ENCODE measurements around the gene CCDC85B. TPM values are rescaled to one million over a fixed set of nuclear protein-coding genes. Genes with fewer than 3 reads are reported as not detected.

Gene CCDC85B
- total RNA-seq, 2 donors from 2014 or later, result 27.4 to 28.0 TPM

DNA sequence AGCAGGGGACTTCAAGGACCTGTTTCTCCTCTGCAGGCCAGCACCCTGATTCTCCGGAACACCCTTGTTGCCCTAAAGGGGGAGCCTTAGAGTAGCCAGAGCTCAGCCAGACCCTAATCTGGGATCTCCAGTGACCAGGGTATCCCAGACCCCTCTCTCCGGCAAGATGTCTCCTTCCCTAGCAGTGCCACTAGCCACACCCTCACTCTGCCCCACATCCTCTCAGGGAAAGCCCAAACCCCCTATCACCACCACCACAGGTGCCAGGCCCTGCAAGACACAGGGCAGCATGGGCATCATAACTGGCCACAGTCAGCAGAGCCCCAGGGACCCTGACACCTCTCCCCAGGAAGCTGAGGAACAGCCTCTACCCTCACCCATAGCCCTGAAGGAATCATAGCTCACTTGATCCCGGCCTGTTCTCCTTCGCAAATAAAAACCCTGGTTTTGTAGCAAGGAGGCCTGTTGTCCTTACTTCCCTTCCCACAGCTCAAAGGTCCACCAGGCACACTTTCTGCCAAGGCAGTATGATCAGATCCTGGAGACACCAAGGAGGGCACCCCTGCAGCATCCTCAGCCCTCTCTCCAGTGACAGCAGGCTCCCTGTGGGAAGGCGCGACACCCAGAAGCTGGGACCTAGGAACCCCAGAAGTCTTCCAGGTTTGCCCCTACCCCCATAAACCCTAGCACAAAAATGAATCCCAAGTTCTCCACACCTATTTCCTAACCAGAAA is 37.1 kb upstream of the CCDC85B start:
- no peak overlapping the region for H3K4me3 Mint-ChIP-seq
- H3K27ac Mint-ChIP-seq, result no peak overlapping the region
- peaks cover 3% of the 10 kb centered on the region for H3K36me3 Mint-ChIP-seq (ENCODE audit: low read depth)
- no peak for ATAC-seq
- H3K4me1 Mint-ChIP-seq, result peaks cover 30% of the 10 kb centered on the region
- no peaks in the 10 kb centered on the region for H3K9me3 ChIP-seq (ENCODE audit: control insufficient read depth, low read length, poor library complexity, severe bottlenecking)
- no peaks in the 10 kb centered on the region for H3K27me3 Mint-ChIP-seq
- no peak for DNase-seq

DNA sequence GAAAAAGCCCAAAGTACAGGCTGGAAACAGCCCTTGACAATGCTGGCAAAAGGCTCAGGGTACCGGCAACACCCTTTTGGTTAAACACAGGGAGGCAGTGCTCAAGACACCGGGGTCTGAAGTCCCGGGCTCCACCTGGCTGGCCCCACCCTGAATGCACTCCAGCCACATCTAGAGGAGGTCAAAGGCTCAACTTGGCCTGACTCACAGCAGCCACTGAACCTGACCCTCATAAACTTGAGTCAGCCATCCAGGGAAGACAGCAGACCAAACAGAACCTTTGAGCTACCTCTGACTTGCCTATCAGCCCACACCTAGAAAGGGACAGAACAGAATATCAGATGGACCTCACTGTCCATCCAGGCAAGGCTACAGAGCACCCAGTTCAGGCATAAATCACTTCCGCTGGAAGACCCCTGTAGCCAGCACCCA is 36.3 kb upstream of the CCDC85B start:
- H3K4me3 Mint-ChIP-seq, result peak overlapping the region; percentile 70
- H3K27me3 Mint-ChIP-seq, result no peaks in the 10 kb centered on the region
- no peak for DNase-seq
- peaks cover 3% of the 10 kb centered on the region for H3K36me3 Mint-ChIP-seq (ENCODE audit: low read depth)
- ATAC-seq, result no peak
- no peaks in the 10 kb centered on the region for H3K9me3 ChIP-seq (ENCODE audit: control insufficient read depth, low read length, poor library complexity, severe bottlenecking)
- no peak overlapping the region for H3K27ac Mint-ChIP-seq
- H3K4me1 Mint-ChIP-seq, result peaks cover 36% of the 10 kb centered on the region

DNA sequence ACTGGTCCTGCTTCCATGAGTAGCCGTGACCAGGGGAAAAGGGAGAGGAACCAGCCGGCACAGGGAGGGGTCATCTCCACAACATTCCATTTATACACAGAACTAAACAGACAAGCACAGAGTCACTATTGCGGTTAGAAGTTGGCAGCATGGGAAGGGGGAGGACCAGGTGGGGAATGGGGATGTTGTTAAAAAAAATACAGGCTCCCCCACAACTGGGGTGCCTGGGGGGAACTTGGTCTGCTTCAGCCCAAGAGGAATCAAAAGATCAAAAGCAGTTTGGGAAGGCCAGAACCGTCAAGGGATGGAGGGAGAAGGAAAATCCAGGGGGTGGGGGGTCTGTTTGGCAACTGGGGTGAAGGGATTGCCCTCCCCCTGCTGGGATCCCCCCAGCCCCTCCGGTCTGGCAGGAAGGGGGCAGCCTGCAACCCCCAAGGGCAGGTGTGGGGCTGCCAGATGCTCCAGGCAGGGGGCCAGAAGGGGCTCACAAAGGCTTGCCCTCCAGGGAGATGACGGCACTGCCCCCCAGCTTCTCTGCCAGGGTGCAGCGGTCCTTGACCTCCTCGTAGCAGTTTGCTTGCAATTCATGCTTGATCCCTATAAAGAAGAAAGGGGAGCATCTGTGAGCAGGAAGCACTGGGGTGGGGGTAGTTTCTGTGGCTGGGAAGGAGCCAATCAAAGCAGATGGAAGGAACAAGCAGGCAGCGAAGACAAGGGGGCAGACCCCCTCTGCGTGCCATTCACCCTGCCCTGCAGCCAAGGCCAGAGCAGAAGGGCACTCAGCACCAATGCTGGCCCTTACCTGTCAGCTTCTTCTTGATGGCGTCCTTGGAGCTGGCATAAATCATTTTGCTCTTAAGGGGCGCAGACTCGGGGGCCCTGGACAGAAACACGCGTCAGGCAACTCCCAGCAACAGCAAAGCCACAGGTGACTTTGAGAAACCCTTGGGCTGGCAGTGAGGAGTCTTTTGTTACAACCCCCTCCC is 35.3 kb upstream of the CCDC85B start:
- no peak for DNase-seq
- H3K9me3 ChIP-seq (ENCODE audit: control insufficient read depth, low read length, poor library complexity, severe bottlenecking), result no peaks in the 10 kb centered on the region
- Mint-ChIP-seq H3K27me3 (no peaks in the 10 kb centered on the region), H3K4me3 (peak overlapping the region; percentile 99), H3K4me1 (peaks cover 41% of the 10 kb centered on the region), H3K27ac (peak overlapping the region; percentile 87), H3K36me3 (ENCODE audit: low read depth) (peaks cover 3% of the 10 kb centered on the region)
- no peak for ATAC-seq

DNA sequence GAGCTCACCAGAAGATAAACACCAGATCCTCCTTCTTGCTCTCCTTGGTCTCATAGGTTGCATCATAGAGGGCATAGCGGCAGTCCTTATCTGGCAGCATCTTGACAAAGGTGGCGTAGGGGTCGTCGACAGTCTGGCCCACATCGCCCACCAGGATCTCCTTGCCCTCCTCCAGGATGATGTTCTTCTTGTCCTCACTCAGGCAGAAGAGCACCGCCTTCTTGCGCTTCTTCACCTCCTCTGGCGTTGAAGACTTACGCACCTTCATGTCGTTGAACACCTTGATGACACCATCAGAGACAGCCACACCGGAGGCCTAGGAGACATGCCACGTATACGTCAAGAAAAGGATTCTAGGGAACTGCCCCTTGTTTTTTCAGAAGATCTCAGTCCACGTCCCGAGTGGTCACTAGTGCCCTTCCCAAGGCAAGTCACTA is 34.5 kb upstream of the CCDC85B start:
- H3K9me3 ChIP-seq (ENCODE audit: control insufficient read depth, low read length, poor library complexity, severe bottlenecking), result no peaks in the 10 kb centered on the region
- peaks cover 43% of the 10 kb centered on the region for H3K4me1 Mint-ChIP-seq
- H3K36me3 Mint-ChIP-seq (ENCODE audit: low read depth), result peaks cover 5% of the 10 kb centered on the region
- peak overlapping the region; percentile 87 for H3K27ac Mint-ChIP-seq
- no peaks in the 10 kb centered on the region for H3K27me3 Mint-ChIP-seq
- peak overlapping the region; percentile 99 for H3K4me3 Mint-ChIP-seq
- ATAC-seq (no peak), DNase-seq (no peak)

DNA sequence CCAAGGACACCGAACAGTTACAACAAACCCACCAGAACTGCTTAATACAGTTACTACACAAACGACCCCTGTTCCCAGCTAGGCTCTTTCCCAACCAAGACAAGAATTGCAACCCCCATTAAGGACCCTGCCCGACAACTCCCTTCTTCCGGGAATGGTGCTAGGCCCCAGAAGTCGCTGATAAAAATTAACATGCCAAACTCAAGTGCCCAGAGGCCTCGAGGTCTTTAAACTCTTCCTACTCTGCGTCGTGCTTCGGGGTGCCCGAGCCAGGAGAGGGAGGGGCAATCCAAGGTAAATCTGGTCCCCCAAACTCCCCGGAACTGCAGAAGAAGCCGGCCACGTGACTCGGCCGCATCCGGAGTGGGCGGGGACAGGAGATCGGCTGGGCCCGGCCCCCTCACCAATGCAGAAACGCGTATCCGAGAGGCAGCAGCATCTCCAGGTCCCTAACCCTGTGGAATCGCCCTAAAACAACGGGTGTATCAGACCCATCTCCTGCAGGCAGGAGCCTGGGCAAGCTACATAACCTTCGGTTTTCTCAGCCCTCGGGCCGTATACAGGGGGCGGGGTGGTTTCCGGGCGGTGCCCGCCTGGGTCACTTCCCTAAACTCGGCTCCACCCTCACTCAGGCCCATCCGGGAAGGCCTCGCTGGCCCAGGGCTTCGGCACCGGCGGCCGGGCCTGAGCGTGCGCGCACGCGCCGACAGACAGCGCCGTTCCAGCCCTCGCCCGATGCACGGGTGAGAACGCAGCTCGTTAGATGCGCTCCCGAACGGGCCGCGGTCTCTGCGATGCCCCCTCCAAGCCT is 33.6 kb upstream of the CCDC85B start:
- Mint-ChIP-seq H3K36me3 (ENCODE audit: low read depth) (peaks cover 5% of the 10 kb centered on the region), H3K4me3 (peak overlapping the region; percentile 99), H3K27ac (peak overlapping the region; percentile 87), H3K27me3 (no peaks in the 10 kb centered on the region), H3K4me1 (peaks cover 48% of the 10 kb centered on the region)
- no peaks in the 10 kb centered on the region for H3K9me3 ChIP-seq (ENCODE audit: control insufficient read depth, low read length, poor library complexity, severe bottlenecking)
- DNase-seq (peak; percentile 67 to 78 (median 75)), ATAC-seq (peak; percentile 11)

DNA sequence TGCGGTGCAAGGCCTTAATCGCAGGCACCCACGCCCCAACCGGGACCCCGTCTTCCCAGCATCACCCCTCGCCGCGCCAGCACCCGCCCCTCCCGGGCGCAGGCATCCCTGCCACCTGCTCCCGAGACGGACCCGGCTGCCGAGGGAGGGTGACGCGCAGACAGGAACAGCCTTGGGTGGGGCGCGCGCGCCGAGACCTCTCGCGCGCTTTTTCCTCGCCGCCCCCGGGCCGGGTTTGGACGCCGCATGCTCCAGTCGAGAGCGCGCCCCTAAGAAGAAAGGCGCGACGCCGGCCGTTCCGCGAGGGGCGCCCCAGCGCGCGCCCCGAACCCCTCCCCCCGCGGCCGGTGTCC is 33.0 kb upstream of the CCDC85B start:
- no peaks in the 10 kb centered on the region for H3K9me3 ChIP-seq (ENCODE audit: control insufficient read depth, low read length, poor library complexity, severe bottlenecking)
- Mint-ChIP-seq H3K4me3 (peak overlapping the region; percentile 99), H3K36me3 (ENCODE audit: low read depth) (peaks cover 5% of the 10 kb centered on the region), H3K4me1 (peaks cover 46% of the 10 kb centered on the region), H3K27ac (peak overlapping the region; percentile 99), H3K27me3 (no peaks in the 10 kb centered on the region)
- DNase-seq (peak; percentile 49 to 62 (median 52)), ATAC-seq (no peak)

DNA sequence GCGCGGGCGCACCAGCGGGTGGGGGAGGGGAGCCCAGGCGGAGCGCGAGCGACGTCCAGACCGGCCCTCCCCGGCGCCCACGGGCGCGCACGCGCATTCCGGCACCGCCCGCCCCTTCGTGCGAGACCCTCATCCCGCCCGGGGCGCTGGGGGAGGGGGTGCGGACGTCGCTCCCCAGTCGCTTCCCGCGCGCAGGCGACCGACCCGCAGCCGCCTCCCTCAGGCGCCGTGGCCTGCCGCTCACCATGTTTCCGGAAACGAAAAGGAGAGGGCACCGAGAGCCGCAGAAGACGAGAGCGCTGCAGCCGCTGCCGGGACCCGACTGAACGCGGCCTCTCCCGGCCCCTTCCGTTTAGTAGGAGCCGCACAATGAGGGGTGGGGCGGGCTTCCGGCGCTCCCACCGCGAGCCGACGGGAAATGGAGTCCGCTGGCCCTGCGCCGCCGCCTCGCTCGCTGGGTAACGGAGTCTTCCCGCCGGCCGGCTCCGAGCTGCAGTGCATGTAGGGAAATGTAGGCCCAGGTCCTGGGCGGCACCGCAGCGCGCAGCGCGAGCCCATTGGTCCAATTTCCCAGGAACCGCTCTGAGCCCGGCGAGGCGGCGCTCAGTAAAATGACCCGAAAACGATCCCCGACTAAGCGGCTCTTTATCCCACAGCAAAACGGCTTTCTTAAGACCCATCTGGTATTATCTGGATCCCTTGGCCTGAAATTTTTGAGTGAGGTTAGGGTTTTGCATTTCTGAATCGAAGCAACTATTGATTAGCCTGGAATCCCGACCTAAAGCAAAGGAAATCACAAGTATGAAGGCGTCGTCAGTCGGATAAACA is 32.4 kb upstream of the CCDC85B start, which contains the start of gene CFL1:
Gene CFL1, minus strand, starts transcription at position 328 of the 828 bp plus-strand sequence. Its CDS starts 81 bp downstream, at position 247.
- H3K27me3 Mint-ChIP-seq, result no peaks in the 10 kb centered on the region
- peaks cover 50% of the 10 kb centered on the region for H3K4me1 Mint-ChIP-seq
- H3K36me3 Mint-ChIP-seq (ENCODE audit: low read depth), result peaks cover 10% of the 10 kb centered on the region
- H3K27ac Mint-ChIP-seq, result peak within 1 kb of the TSS; percentile 99
- ATAC-seq (peak; percentile 75), DNase-seq (peak; percentile 93 to 96 (median 96))
- peak within 1 kb of the TSS; percentile 99 for H3K4me3 Mint-ChIP-seq
- no peaks in the 10 kb centered on the region for H3K9me3 ChIP-seq (ENCODE audit: control insufficient read depth, low read length, poor library complexity, severe bottlenecking)

DNA sequence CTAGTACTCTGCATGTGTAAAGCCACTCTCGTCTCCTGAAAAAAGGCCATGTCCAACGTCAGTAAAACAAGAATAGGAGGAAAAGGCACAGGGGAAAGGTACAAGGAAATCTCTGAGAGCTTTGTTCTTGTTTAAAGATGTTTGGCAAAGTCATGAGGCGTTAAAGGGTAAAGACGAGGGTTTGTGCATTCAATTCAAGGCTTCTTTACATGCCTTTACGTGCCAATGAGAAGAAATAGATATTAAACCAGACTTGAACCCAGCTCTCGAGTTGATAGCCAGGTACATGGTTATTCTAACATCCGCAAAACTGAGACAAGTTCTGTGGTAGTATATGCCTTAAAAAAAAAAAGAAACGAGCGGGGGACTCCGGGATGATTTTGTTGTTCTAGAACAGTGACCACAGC is 31.8 kb upstream of the CCDC85B start:
- ATAC-seq (no peak), DNase-seq (peak in 1 of 3 donors; percentile 3)
- no peaks in the 10 kb centered on the region for H3K27me3 Mint-ChIP-seq
- peaks cover 10% of the 10 kb centered on the region for H3K36me3 Mint-ChIP-seq (ENCODE audit: low read depth)
- peak overlapping the region; percentile 99 for H3K27ac Mint-ChIP-seq
- H3K4me3 Mint-ChIP-seq, result peak overlapping the region; percentile 99
- no peaks in the 10 kb centered on the region for H3K9me3 ChIP-seq (ENCODE audit: control insufficient read depth, low read length, poor library complexity, severe bottlenecking)
- H3K4me1 Mint-ChIP-seq, result peaks cover 47% of the 10 kb centered on the region

DNA sequence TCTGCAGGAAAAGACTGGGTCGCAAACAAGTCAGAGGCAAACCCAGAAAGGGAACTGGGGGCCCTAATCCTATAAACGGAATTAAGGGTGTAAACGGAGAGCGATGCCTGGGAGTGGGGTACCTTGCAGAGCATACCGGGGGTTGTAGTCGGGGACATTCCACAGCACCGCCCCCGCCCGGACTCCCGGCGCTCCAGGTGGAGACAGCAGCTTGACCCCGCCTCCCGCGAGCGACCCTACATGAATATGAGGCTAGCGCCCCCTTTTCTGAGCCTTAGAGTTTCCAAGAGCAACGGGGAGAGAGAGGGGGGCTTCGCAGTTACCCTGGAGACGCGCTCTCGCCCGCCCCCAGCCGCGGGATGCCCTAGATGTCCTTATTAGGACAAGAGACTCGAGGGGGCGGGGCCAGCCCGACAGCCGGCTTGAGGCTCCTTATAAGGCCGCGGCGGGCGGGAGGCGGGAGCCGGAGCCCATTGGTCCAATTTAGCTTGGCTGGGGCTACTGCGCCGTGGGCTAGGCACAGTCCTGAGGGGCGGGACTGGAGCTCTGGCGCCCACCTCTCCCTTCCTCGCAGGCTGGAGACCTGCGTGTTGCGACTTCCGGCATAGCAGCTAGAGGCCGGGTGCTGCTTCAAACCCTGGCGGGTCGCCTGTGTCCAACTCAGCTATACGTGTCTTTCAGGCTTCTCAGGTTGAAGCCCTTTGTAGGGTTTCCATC is 31.2 kb upstream of the CCDC85B start:
- ATAC-seq (peak; percentile 65), DNase-seq (peak; percentile 88 to 96 (median 95))
- no peaks in the 10 kb centered on the region for H3K27me3 Mint-ChIP-seq
- H3K36me3 Mint-ChIP-seq (ENCODE audit: low read depth), result peaks cover 12% of the 10 kb centered on the region
- peak overlapping the region; percentile 99 for H3K27ac Mint-ChIP-seq
- no peaks in the 10 kb centered on the region for H3K9me3 ChIP-seq (ENCODE audit: control insufficient read depth, low read length, poor library complexity, severe bottlenecking)
- peak overlapping the region; percentile 99 for H3K4me3 Mint-ChIP-seq
- peaks cover 47% of the 10 kb centered on the region for H3K4me1 Mint-ChIP-seq

DNA sequence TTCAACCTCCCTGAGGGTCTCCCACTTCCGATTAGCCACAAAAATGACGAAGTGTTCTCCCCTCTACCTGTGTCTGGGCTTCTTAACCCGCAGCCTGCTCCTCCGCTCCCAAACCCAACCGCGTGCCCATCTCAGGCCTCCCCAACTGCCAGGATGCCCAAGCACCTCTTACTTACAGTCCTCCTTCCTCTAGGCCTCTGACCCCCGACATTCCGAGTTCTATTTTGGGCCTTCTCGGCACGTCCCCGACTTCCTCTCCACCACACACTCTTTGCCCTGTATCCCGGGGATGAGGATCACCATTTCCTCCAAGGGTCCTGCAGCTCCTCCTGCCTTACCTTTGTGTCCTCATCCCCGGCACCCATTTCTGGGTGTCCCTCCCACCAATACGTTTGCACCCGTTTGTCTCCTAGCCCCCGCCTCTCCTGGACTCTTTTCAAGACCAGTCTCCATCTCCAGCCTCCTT is 30.6 kb upstream of the CCDC85B start:
- Mint-ChIP-seq H3K4me1 (peaks cover 42% of the 10 kb centered on the region), H3K27me3 (no peaks in the 10 kb centered on the region), H3K4me3 (peak overlapping the region; percentile 99), H3K36me3 (ENCODE audit: low read depth) (peaks cover 10% of the 10 kb centered on the region), H3K27ac (peak overlapping the region; percentile 99)
- H3K9me3 ChIP-seq (ENCODE audit: control insufficient read depth, low read length, poor library complexity, severe bottlenecking), result no peaks in the 10 kb centered on the region
- no peak for DNase-seq
- ATAC-seq, result peak; percentile 1

DNA sequence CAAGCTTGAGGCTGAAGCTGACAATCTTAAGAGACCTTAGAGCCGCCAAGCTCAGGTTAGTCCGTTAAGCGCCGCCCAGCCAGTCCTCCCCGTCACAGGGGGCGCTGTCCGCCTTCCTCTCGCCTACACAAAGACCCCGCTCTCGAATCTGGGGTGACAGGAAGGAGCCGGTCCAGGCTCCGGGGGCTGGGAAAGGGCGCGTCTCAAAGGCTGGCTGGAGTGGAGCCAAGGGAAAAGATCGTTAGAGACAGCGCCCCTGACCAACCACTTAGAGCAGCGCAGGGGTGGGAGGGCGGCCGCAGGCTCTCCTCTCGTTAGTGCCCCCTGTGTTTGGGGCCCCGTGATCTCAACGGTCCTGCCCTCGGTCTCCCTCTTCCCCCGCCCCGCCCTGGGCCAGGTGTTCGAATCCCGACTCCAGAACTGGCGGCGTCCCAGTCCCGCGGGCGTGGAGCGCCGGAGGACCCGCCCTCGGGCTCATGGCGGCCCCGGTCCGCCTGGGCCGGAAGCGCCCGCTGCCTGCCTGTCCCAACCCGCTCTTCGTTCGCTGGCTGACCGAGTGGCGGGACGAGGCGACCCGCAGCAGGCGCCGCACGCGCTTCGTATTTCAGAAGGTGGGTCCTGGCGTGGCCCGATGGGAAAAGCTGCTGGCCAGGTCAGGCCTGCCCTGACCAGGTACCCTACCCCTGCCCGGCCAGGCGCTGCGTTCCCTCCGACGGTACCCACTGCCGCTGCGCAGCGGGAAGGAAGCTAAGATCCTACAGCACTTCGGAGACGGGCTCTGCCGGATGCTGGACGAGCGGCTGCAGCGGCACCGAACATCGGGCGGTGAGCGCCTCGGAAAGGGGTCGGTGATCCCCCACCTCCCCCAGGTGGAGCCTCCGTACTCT is 30.0 kb upstream of the CCDC85B start, which contains the start of gene MUS81:
Gene MUS81, plus strand, starts transcription at position 156 of the 887 bp plus-strand sequence. Its CDS starts 321 bp downstream, at position 477.
- peak; percentile 89 to 96 (median 91) for DNase-seq
- Mint-ChIP-seq H3K27me3 (no peaks in the 10 kb centered on the region), H3K27ac (peak within 1 kb of the TSS; percentile 99), H3K36me3 (ENCODE audit: low read depth) (peaks cover 9% of the 10 kb centered on the region), H3K4me1 (peaks cover 45% of the 10 kb centered on the region), H3K4me3 (peak within 1 kb of the TSS; percentile 99)
- ATAC-seq, result peak; percentile 48
- no peaks in the 10 kb centered on the region for H3K9me3 ChIP-seq (ENCODE audit: control insufficient read depth, low read length, poor library complexity, severe bottlenecking)
